ENCODE data around the gene RNF149. TPM values are rescaled to one million over a fixed set of nuclear protein-coding genes. Genes with fewer than 3 reads are reported as not detected.

RNF149 gene
- polyA plus RNA-seq, 2 of the 4 experiments (the other 2 are of a cell fraction), result 28.8 to 34.8 TPM

- TF ChIP-seq HES2 (IDR thresholded peaks at IDR 0.05) (no peak), CBX8 (IDR thresholded peaks at IDR 0.05) (no peak), BCL3 (IDR thresholded peaks at IDR 0.05) (no peak), POLR2AphosphoS2 (conservative IDR thresholded peaks at IDR 0.05; ENCODE audit: low read length) (no peak), ZC3H11A (IDR thresholded peaks at IDR 0.05) (no peak)
Measured at GRCh38 chr2:101344137-101344536, 35.6 kb upstream of the RNF149 start (continued).

GRCh38 chr2:101342625-101343008 lies 34.1 kb upstream of the RNF149 start:
- TF ChIP-seq MAZ (IDR thresholded peaks at IDR 0.05; ENCODE audit: borderline replicate concordance, low read depth, low read length) (no peak), CEBPB (IDR thresholded peaks at IDR 0.05) (no peak), CHD4 (IDR thresholded peaks at IDR 0.05; ENCODE audit: borderline replicate concordance) (no peak), CBX2 (IDR thresholded peaks at IDR 0.05; ENCODE audit: borderline replicate concordance, low read depth) (no peak), HES2 (IDR thresholded peaks at IDR 0.05) (no peak)
- ChIA-PET CTCF (interaction anchor here (0.6 to 4.6 kb wide), 59 partner anchors 9 to 1107 kb away, joined by 3 to 50 read pairs (median 4); partner anchors contain the start of gene CREG2), POLR2A (interaction anchor here (0.6 kb wide), 1 partner anchor 365 kb away, joined by 9 read pairs; no protein-coding TSS in a partner anchor)
- 64% methylated on average over 15 of the region's 15 CpGs for WGBS (ENCODE audit: missing lambda C conversion rate)
- H3K4me2 ChIP-seq, result peak overlapping the region; percentile 48
- no peak for ATAC-seq
- H3K4me3 ChIP-seq, result no peak overlapping the region
- no peaks in the 10 kb centered on the region for H3K9me3 ChIP-seq
- DNase-seq (ENCODE audit: low read depth in 1 of 2, low spot score in 1 of 2), result no peak
- no peak for FAIRE-seq
- 0 out of 3 replicates have a peak, but pooled peaks cover 3% of the 10 kb centered on the region for H3K4me1 ChIP-seq
- peak overlapping the region in 1 of 2 experiments; percentile 53; a peak in 1 of 6 replicates for H3K27ac ChIP-seq

- DNase-seq (ENCODE audit: low read depth in 1 of 2, low spot score in 1 of 2), result peak; percentile 64 to 76
- ChIA-PET CTCF (interaction anchor here (0.6 to 4.6 kb wide), 69 partner anchors 9 to 1108 kb away, joined by 3 to 50 read pairs (median 4); partner anchors contain the start of gene CREG2), POLR2A (interaction anchor here (0.6 kb wide), 1 partner anchor 365 kb away, joined by 9 read pairs; no protein-coding TSS in a partner anchor)
- H3K27ac ChIP-seq, result peak overlapping the region in 1 of 2 experiments; percentile 53; a peak in 1 of 6 replicates
- TF ChIP-seq CBX2 (IDR thresholded peaks at IDR 0.05; ENCODE audit: borderline replicate concordance, low read depth), result no peak
- TF ChIP-seq SMC3 (IDR thresholded peaks at IDR 0.05), result peak; percentile 89
- no peak for TF ChIP-seq FOSL2 (IDR thresholded peaks at IDR 0.05)
- TF ChIP-seq FOSL2 (CRISPR knock-in tag; IDR thresholded peaks at IDR 0.05), result no peak
- TF ChIP-seq CTCF (IDR thresholded peaks at IDR 0.05), result peak; percentile 88
- TF ChIP-seq RAD21 (conservative IDR thresholded peaks at IDR 0.05 in 1 of 2, IDR thresholded peaks at IDR 0.05 in 1 of 2), result peak; percentile 90
- TF ChIP-seq MAFK (IDR thresholded peaks at IDR 0.05; ENCODE audit: partially characterized antibody), result peak; percentile 90
- peak; percentile 77 to 93 for ATAC-seq
- H3K4me3 ChIP-seq, result no peak overlapping the region
- peak overlapping the region; percentile 48 for H3K4me2 ChIP-seq
- no peaks in the 10 kb centered on the region for H3K9me3 ChIP-seq
- no peak for FAIRE-seq
- 0 out of 3 replicates have a peak, but pooled peaks cover 3% of the 10 kb centered on the region for H3K4me1 ChIP-seq
- 39% methylated on average over 21 of the region's 21 CpGs for WGBS (ENCODE audit: missing lambda C conversion rate)
Measured at GRCh38 chr2:101341901-101342624, 33.6 kb upstream of the RNF149 start.

GRCh38 chr2:101341421-101341820 lies 32.9 kb upstream of the RNF149 start:
- no peak for FAIRE-seq
- H3K9me3 ChIP-seq, result no peaks in the 10 kb centered on the region
- H3K4me3 ChIP-seq, result no peak overlapping the region
- CTCF ChIA-PET, result interaction anchor here (0.7 to 4.6 kb wide), 58 partner anchors 8 to 1107 kb away, joined by 3 to 50 read pairs (median 4); partner anchors contain the start of gene CREG2
- peak in 1 of 2 experiments; percentile 61; a peak in 3 of 6 replicates for ATAC-seq
- DNase-seq (ENCODE audit: low read depth in 1 of 2, low spot score in 1 of 2), result no peak
- WGBS (ENCODE audit: missing lambda C conversion rate), result 41% methylated on average over 7 of the region's 7 CpGs
- H3K4me1 ChIP-seq, result 0 out of 3 replicates have a peak, but pooled peaks cover 3% of the 10 kb centered on the region
- POLR2A ChIA-PET, result no interaction called here
- no peak overlapping the region for H3K27ac ChIP-seq
- H3K4me2 ChIP-seq, result no peak overlapping the region
- no peak for TF ChIP-seq ZSCAN20 (CRISPR knock-in tag; IDR thresholded peaks at IDR 0.05)
